ENCODE results near the gene RNF144A. TPM values are rescaled to one million over a fixed set of nuclear protein-coding genes. Genes with fewer than 3 reads are reported as not detected.
A peak's percentile ranks its signal among the peaks of the same experiment; 100 is the strongest.
"Not testable (repeated sequence)": the region's sequence is repeated elsewhere in the genome, so short reads cannot be mapped to it uniquely, and the experiment has no call there.

Gene RNF144A
- total RNA-seq, 1 experiment from 2014 or later, result 3.0 TPM

GRCh38 chr2:6893876-6894482 is 23.2 kb upstream of the RNF144A start:
- Histone ChIP-seq H3K4me1 (no peaks in the 10 kb centered on the region), H3K27me3 (replicated peaks; ENCODE audit: control insufficient read depth, insufficient read depth, low read length) (no peaks in the 10 kb centered on the region), H3K9me3 (no peaks in the 10 kb centered on the region), H3K36me3 (ENCODE audit: control insufficient read depth, insufficient read depth, low read length) (no peaks in the 10 kb centered on the region), H3K4me3 (ENCODE audit: low read depth, low read length) (no peak overlapping the region)
- intact Hi-C loops (cut with micrococcal nuclease; ENCODE audit: unreplicated experiment), result no loop called here
- Mint-ChIP-seq H3K27ac (ENCODE audit: unreplicated experiment) (no peak overlapping the region), H3K9me3 (ENCODE audit: unreplicated experiment) (no peaks in the 10 kb centered on the region), H3K36me3 (ENCODE audit: insufficient read depth, unreplicated experiment) (no peaks in the 10 kb centered on the region), H3K4me1 (ENCODE audit: low read depth, unreplicated experiment) (no peaks in the 10 kb centered on the region), H3K27me3 (ENCODE audit: insufficient read depth, unreplicated experiment) (peaks cover 5% of the 10 kb centered on the region), H3K4me3 (ENCODE audit: unreplicated experiment) (no peak overlapping the region)
- BruUV-seq (replicated peaks), result no TSS peak
- ChIA-PET CTCF (no interaction called here), POLR2A (no interaction called here)
- no peak for DNase-seq
- TF ChIP-seq CTCF (IDR thresholded peaks at IDR 0.05; ENCODE audit: insufficient read depth in 1 of 2, low read depth in 1 of 2, low read length in 1 of 2, severe bottlenecking in 1 of 2, unreplicated experiment in 1 of 2), result no peak

GRCh38 chr2:6896930-6897759 is 20.1 kb upstream of the RNF144A start:
- H3K36me3 Mint-ChIP-seq (ENCODE audit: insufficient read depth, unreplicated experiment), result no peaks in the 10 kb centered on the region
- no peaks in the 10 kb centered on the region for H3K36me3 ChIP-seq (ENCODE audit: control insufficient read depth, insufficient read depth, low read length)
- H3K4me3 Mint-ChIP-seq (ENCODE audit: unreplicated experiment), result no peak overlapping the region
- no peaks in the 10 kb centered on the region for H3K4me1 Mint-ChIP-seq (ENCODE audit: low read depth, unreplicated experiment)
- ChIA-PET POLR2A (no interaction called here), CTCF (interaction anchor here (0.7 to 1.2 kb wide), 5 partner anchors 20 to 981 kb away, joined by 3 to 4 read pairs (median 3); no protein-coding TSS in a partner anchor)
- no peaks in the 10 kb centered on the region for H3K9me3 Mint-ChIP-seq (ENCODE audit: unreplicated experiment)
- no peak overlapping the region for H3K4me3 ChIP-seq (ENCODE audit: low read depth, low read length)
- H3K9me3 ChIP-seq, result no peaks in the 10 kb centered on the region
- TF ChIP-seq CTCF (IDR thresholded peaks at IDR 0.05; ENCODE audit: insufficient read depth in 1 of 2, low read depth in 1 of 2, low read length in 1 of 2, severe bottlenecking in 1 of 2, unreplicated experiment in 1 of 2), result peak; percentile 54 to 57
- H3K27me3 Mint-ChIP-seq (ENCODE audit: insufficient read depth, unreplicated experiment), result peaks cover 5% of the 10 kb centered on the region
- intact Hi-C loops (cut with micrococcal nuclease; ENCODE audit: unreplicated experiment), result loop anchor here (1.0 kb wide), 3 partner anchors 71 to 186 kb away; no protein-coding TSS in a partner anchor
- H3K4me1 ChIP-seq, result no peaks in the 10 kb centered on the region
- BruUV-seq (replicated peaks), result no TSS peak
- DNase-seq, result no peak
- H3K27me3 ChIP-seq (replicated peaks; ENCODE audit: control insufficient read depth, insufficient read depth, low read length), result no peaks in the 10 kb centered on the region
- no peak overlapping the region for H3K27ac Mint-ChIP-seq (ENCODE audit: unreplicated experiment)

- H3K4me3 ChIP-seq (ENCODE audit: low read depth, low read length); BruUV-seq (replicated peaks); H3K4me1 ChIP-seq; POLR2A ChIA-PET; H3K4me3 Mint-ChIP-seq (ENCODE audit: unreplicated experiment); H3K27ac Mint-ChIP-seq (ENCODE audit: unreplicated experiment); H3K36me3 Mint-ChIP-seq (ENCODE audit: insufficient read depth, unreplicated experiment); intact Hi-C loops (cut with micrococcal nuclease; ENCODE audit: unreplicated experiment); H3K36me3 ChIP-seq (ENCODE audit: control insufficient read depth, insufficient read depth, low read length); H3K9me3 ChIP-seq; H3K4me1 Mint-ChIP-seq (ENCODE audit: low read depth, unreplicated experiment); CTCF ChIA-PET; H3K27me3 ChIP-seq (replicated peaks; ENCODE audit: control insufficient read depth, insufficient read depth, low read length); DNase-seq: not testable (repeated sequence)
- Mint-ChIP-seq H3K27me3 (ENCODE audit: insufficient read depth, unreplicated experiment) (peaks cover 10% of the 10 kb centered on the region), H3K9me3 (ENCODE audit: unreplicated experiment) (peaks cover 12% of the 10 kb centered on the region)
Measured at GRCh38 chr2:6902581-6902980, 14.6 kb upstream of the RNF144A start.
